ENCODE measurements around the gene CNNM4. TPM values are rescaled to one million over a fixed set of nuclear protein-coding genes. Genes with fewer than 3 reads are reported as not detected.

CNNM4 gene
- total and polyA plus RNA-seq, 4 donors: 2.3 to 8.1 (median 6.0) TPM

- WGBS, 2 donors: 92% methylated on average over 5 of the region's 5 CpGs
- Histone ChIP-seq H3K4me3 (ENCODE audit: low read length in 2 of 2) (no peak overlapping the region), H3K4me1 (ENCODE audit: control insufficient read depth in 1 of 2, insufficient read depth in 2 of 2, low read length in 2 of 2) (no peaks in the 10 kb centered on the region), H3K36me3 (ENCODE audit: control insufficient read depth in 1 of 2, insufficient read depth in 2 of 2, low read length in 1 of 2) (peaks cover 0 to 4% of the 10 kb centered on the region in 2 donors), H3K27ac (ENCODE audit: low read depth in 1 of 2, low read length in 2 of 2) (no peak overlapping the region), H3K9me3 (ENCODE audit: control insufficient read depth, low read length) (no peaks in the 10 kb centered on the region), H3K27me3 (ENCODE audit: control insufficient read depth in 1 of 2, insufficient read depth in 2 of 2, low read length in 1 of 2) (no peaks in the 10 kb centered on the region)
- intact Hi-C loops (cut with DNase I): no loop called here
- DNase-seq (no peak), ATAC-seq (ENCODE audit: low FRiP score) (no peak)
Observed at GRCh38 chr2:96846825-96847224, 86.1 kb downstream of the CNNM4 start.

DNA sequence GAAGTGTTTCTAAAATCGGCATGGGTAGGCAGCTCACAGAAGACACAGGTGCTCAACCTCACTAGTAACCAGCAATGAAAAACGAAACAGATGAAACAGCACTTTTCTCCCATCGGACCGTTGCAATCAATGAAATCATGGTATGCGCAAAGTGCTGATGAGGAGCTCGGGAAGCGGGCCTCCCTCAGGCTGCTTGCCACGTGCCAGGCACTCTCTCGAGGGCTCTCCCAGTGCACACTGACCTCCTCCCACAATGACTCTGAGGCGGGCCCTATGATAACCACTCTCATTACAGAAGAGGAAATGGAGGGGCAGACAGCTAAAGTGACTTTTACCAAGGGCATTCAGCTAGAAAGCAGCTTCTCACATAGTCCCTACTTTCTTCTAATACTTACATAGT is 86.9 kb downstream of the CNNM4 start:
- WGBS, 2 donors: 83 to 86% methylated on average over 10 of the region's 10 CpGs

GRCh38 chr2:96848264-96848663 is 87.6 kb downstream of the CNNM4 start:
- Histone ChIP-seq H3K27me3 (ENCODE audit: control insufficient read depth in 1 of 2, insufficient read depth in 2 of 2, low read length in 1 of 2) (no peaks in the 10 kb centered on the region), H3K36me3 (ENCODE audit: control insufficient read depth in 1 of 2, insufficient read depth in 2 of 2, low read length in 1 of 2) (peaks cover under 1 to 7% of the 10 kb centered on the region in 2 donors), H3K9me3 (ENCODE audit: control insufficient read depth, low read length) (no peaks in the 10 kb centered on the region), H3K27ac (ENCODE audit: low read depth in 1 of 2, low read length in 2 of 2) (no peak overlapping the region), H3K4me3 (ENCODE audit: low read length in 2 of 2) (no peak overlapping the region), H3K4me1 (ENCODE audit: control insufficient read depth in 1 of 2, insufficient read depth in 2 of 2, low read length in 2 of 2) (no peaks in the 10 kb centered on the region)
- DNase-seq (no peak), ATAC-seq (ENCODE audit: low FRiP score) (no peak)
- intact Hi-C loops (cut with DNase I): no loop called here
- 88 to 90% methylated on average over 9 of the region's 9 CpGs for WGBS, 2 donors

More for the DNA sequence above, 86.9 kb downstream of the CNNM4 start:
- DNase-seq: no peak
- Histone ChIP-seq H3K4me1 (ENCODE audit: control insufficient read depth in 1 of 2, insufficient read depth in 2 of 2, low read length in 2 of 2) (no peaks in the 10 kb centered on the region), H3K9me3 (ENCODE audit: control insufficient read depth, low read length) (no peaks in the 10 kb centered on the region), H3K27me3 (ENCODE audit: control insufficient read depth in 1 of 2, insufficient read depth in 2 of 2, low read length in 1 of 2) (no peaks in the 10 kb centered on the region), H3K36me3 (ENCODE audit: control insufficient read depth in 1 of 2, insufficient read depth in 2 of 2, low read length in 1 of 2) (peaks cover 0 to 4% of the 10 kb centered on the region in 2 donors), H3K27ac (ENCODE audit: low read depth in 1 of 2, low read length in 2 of 2) (no peak overlapping the region), H3K4me3 (ENCODE audit: low read length in 2 of 2) (no peak overlapping the region)
- ATAC-seq (ENCODE audit: low FRiP score): no peak
- intact Hi-C loops (cut with DNase I): no loop called here

- Histone ChIP-seq H3K36me3 (ENCODE audit: control insufficient read depth in 1 of 2, insufficient read depth in 2 of 2, low read length in 1 of 2) (peaks cover 3 to 10% of the 10 kb centered on the region in 2 donors), H3K4me1 (ENCODE audit: control insufficient read depth in 1 of 2, insufficient read depth in 2 of 2, low read length in 2 of 2) (no peaks in the 10 kb centered on the region), H3K27me3 (ENCODE audit: control insufficient read depth in 1 of 2, insufficient read depth in 2 of 2, low read length in 1 of 2) (no peaks in the 10 kb centered on the region), H3K4me3 (ENCODE audit: low read length in 2 of 2) (no peak overlapping the region), H3K9me3 (ENCODE audit: control insufficient read depth, low read length) (no peaks in the 10 kb centered on the region), H3K27ac (ENCODE audit: low read depth in 1 of 2, low read length in 2 of 2) (no peak overlapping the region)
- no peak for ATAC-seq (ENCODE audit: low FRiP score)
- WGBS, 2 donors: 93 to 97% methylated on average over 6 of the region's 6 CpGs
- no peak for DNase-seq
- intact Hi-C loops (cut with DNase I): no loop called here
Observed at GRCh38 chr2:96852667-96853066, 92.0 kb downstream of the CNNM4 start.

DNA sequence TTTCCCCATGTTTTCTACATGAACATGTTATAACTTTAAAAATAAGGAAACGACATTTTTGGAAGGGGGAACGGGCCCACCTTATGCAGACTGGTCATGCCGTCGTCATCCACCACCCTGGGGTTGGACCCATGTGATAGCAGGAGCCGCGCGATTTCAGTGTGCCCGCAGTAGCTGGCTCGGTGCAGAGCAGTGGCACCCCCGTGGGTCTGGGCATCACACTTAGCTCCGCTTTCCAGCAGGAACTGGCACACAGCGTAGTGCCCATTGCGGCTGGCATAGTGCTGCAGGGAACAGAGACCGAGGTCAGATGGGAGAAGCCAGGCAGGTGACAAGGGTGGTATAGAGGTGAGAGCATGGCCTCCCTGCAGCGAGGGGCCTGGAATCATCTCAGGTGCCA is 92.6 kb downstream of the CNNM4 start:
- peaks cover 3 to 8% of the 10 kb centered on the region in 2 donors for H3K36me3 ChIP-seq (ENCODE audit: control insufficient read depth in 1 of 2, insufficient read depth in 2 of 2, low read length in 1 of 2)

GRCh38 chr2:96856776-96857666 is 96.3 kb downstream of the CNNM4 start:
- Histone ChIP-seq H3K9me3 (ENCODE audit: control insufficient read depth, low read length) (no peaks in the 10 kb centered on the region), H3K27ac (ENCODE audit: low read depth in 1 of 2, low read length in 2 of 2) (no peak overlapping the region), H3K36me3 (ENCODE audit: control insufficient read depth in 1 of 2, insufficient read depth in 2 of 2, low read length in 1 of 2) (peaks cover 3 to 13% of the 10 kb centered on the region in 2 donors), H3K4me1 (ENCODE audit: control insufficient read depth in 1 of 2, insufficient read depth in 2 of 2, low read length in 2 of 2) (no peaks in the 10 kb centered on the region), H3K27me3 (ENCODE audit: control insufficient read depth in 1 of 2, insufficient read depth in 2 of 2, low read length in 1 of 2) (no peaks in the 10 kb centered on the region), H3K4me3 (ENCODE audit: low read length in 2 of 2) (peak overlapping the region; percentile 22 to 53)
- 11 to 13% methylated on average over 27 of the region's 27 CpGs for WGBS, 2 donors
- DNase-seq (peak; percentile 52 to 77), ATAC-seq (ENCODE audit: low FRiP score) (no peak)
- intact Hi-C loops (cut with DNase I): loop anchor here (1.0 to 5.0 kb wide), 3 partner anchors 40 to 50 kb away; partner anchors contain the start of gene CNNM3 (in 1 of the 2)

More for the DNA sequence above, 92.6 kb downstream of the CNNM4 start:
- 93 to 94% methylated on average over 15 of the region's 15 CpGs for WGBS, 2 donors
- Histone ChIP-seq H3K4me3 (ENCODE audit: low read length in 2 of 2) (no peak overlapping the region), H3K9me3 (ENCODE audit: control insufficient read depth, low read length) (no peaks in the 10 kb centered on the region), H3K27me3 (ENCODE audit: control insufficient read depth in 1 of 2, insufficient read depth in 2 of 2, low read length in 1 of 2) (no peaks in the 10 kb centered on the region), H3K4me1 (ENCODE audit: control insufficient read depth in 1 of 2, insufficient read depth in 2 of 2, low read length in 2 of 2) (no peaks in the 10 kb centered on the region), H3K27ac (ENCODE audit: low read depth in 1 of 2, low read length in 2 of 2) (no peak overlapping the region)
- ATAC-seq (ENCODE audit: low FRiP score) (no peak), DNase-seq (no peak)
- intact Hi-C loops (cut with DNase I): no loop called here

DNA sequence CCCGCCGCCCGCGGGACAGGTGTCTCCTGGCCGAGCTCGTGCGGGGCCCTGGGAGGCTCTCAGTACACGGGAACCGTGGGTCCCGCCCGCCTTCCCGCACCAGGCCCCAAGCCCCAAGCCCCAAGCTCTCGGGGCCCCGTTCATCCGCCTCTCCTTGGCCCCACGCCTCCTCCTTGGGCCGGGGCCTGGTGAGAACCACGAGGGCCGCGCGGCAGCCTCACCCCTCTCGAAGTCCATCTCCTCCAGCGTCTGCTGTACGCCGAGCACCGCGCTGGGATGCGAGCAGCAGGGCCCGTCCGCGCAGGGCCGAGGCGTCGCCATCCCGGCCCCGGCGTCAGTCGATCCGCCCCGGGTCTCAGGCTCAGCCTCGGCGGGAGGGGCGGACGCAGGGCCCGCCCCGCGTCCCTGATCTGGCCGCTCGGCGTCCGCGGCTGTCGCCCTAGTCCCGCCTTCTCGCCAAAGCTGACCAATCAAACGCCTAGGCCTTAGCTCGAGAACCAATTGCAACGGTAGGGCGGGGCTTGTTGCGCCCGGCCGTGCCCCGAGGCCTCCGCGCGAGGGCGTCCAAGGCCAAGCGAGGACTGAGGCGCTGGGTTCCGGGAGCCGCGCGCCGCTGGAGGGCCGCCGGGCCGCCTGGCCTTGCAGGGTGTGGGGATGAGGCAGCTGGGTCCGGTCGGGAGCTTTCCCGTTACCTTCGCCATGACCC is 97.1 kb downstream of the CNNM4 start, which contains the start of gene ANKRD39:
Gene ANKRD39 (minus strand): TSS at position 350 of the 706 bp plus-strand sequence. CDS start 29 bp downstream, at position 321.
- DNase-seq: peak; percentile 99
- Histone ChIP-seq H3K27me3 (ENCODE audit: control insufficient read depth in 1 of 2, insufficient read depth in 2 of 2, low read length in 1 of 2) (no peaks in the 10 kb centered on the region), H3K4me1 (ENCODE audit: control insufficient read depth in 1 of 2, insufficient read depth in 2 of 2, low read length in 2 of 2) (no peaks in the 10 kb centered on the region), H3K27ac (ENCODE audit: low read depth in 1 of 2, low read length in 2 of 2) (peak within 1 kb of the TSS in 1 of 2 donors; percentile 82), H3K4me3 (ENCODE audit: low read length in 2 of 2) (peak within 1 kb of the TSS; percentile 22 to 53), H3K9me3 (ENCODE audit: control insufficient read depth, low read length) (no peaks in the 10 kb centered on the region), H3K36me3 (ENCODE audit: control insufficient read depth in 1 of 2, insufficient read depth in 2 of 2, low read length in 1 of 2) (peaks cover 3 to 11% of the 10 kb centered on the region in 2 donors)
- 0% methylated on average over 66 to 81 of the region's 81 CpGs for WGBS, 2 donors
- peak; percentile 96 for ATAC-seq (ENCODE audit: low FRiP score)
- intact Hi-C loops (cut with DNase I): loop anchor here (1.0 to 5.0 kb wide), 4 partner anchors 41 to 93 kb away; partner anchors contain the start of gene CNNM3 (in 1 of the 2)

- peaks cover 0 to 14% of the 10 kb centered on the region in 2 donors for H3K36me3 ChIP-seq (ENCODE audit: control insufficient read depth in 1 of 2, insufficient read depth in 2 of 2, low read length in 1 of 2)
- intact Hi-C loops (cut with DNase I): loop anchor here (1.0 to 5.0 kb wide), 4 partner anchors 42 to 92 kb away; partner anchors contain the start of gene CNNM3 (in 1 of the 2)
- H3K4me3 ChIP-seq (ENCODE audit: low read length in 2 of 2): no peak overlapping the region
- peak; percentile 11 for ATAC-seq (ENCODE audit: low FRiP score)
- 2 to 8% methylated on average over 11 of the region's 11 CpGs for WGBS, 2 donors
- no peaks in the 10 kb centered on the region for H3K4me1 ChIP-seq (ENCODE audit: control insufficient read depth in 1 of 2, insufficient read depth in 2 of 2, low read length in 2 of 2)
- H3K9me3 ChIP-seq (ENCODE audit: control insufficient read depth, low read length): no peaks in the 10 kb centered on the region
- DNase-seq: peak; percentile 76 to 92
- no peaks in the 10 kb centered on the region for H3K27me3 ChIP-seq (ENCODE audit: control insufficient read depth in 1 of 2, insufficient read depth in 2 of 2, low read length in 1 of 2)
- peak overlapping the region in 1 of 2 donors; percentile 82 for H3K27ac ChIP-seq (ENCODE audit: low read depth in 1 of 2, low read length in 2 of 2)
Observed at GRCh38 chr2:96859099-96859649, 98.5 kb downstream of the CNNM4 start.
